ENCODE measurements around the gene SLC9A4. TPM values are rescaled to one million over a fixed set of nuclear protein-coding genes. Genes with fewer than 3 reads are reported as not detected.

The SLC9A4 gene
- total and polyA plus RNA-seq, 10 of the 15 experiments (the other 5 are each of a cell fraction or from before 2014, with no cell fraction given), result 0.10 TPM; not detected in 9

DNA sequence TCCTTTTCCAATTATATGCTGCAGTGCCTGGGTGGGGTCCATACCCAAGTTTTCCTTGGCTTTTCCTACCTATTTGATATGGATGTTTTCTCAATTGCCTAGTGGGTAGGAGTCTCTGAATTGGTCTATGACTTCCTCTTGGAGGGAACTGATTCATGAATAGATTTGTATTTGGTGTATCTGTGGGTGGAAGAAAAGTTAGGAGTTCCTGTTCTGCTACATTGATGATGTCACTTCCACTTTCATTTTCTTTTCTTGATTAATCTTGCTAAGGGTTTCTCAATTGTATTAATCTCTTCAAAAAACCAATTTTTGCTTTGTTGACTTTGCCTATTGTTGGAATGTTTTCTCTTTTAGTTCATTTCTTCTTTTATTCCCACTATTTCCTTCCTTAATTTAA is 108.9 kb downstream of the SLC9A4 start (continued):
- TF ChIP-seq MEF2A (IDR thresholded peaks at IDR 0.05; ENCODE audit: insufficient read depth, low read depth, low read length), result no peak

- Histone ChIP-seq H3K4me2 (ENCODE audit: control insufficient read depth, insufficient read depth) (no peak overlapping the region), H4K20me1 (ENCODE audit: control insufficient read depth, insufficient read depth) (no peaks in the 10 kb centered on the region), H3K36me3 (ENCODE audit: control insufficient read depth in 2 of 2, insufficient read depth in 2 of 2, low read length in 1 of 2) (no peaks in the 10 kb centered on the region), H3K9me3 (replicated peaks; ENCODE audit: control insufficient read depth, insufficient read depth, low read length) (no peaks in the 10 kb centered on the region), H3K27ac (ENCODE audit: control insufficient read depth, insufficient read depth) (no peak overlapping the region), H3K4me1 (ENCODE audit: control insufficient read depth, insufficient read depth, low read length) (no peaks in the 10 kb centered on the region), H3K4me3 (no peak overlapping the region), H3K27me3 (replicated peaks in 1 of 2; ENCODE audit: control insufficient read depth in 2 of 2, insufficient read depth in 2 of 2, low read length in 1 of 2) (no peaks in the 10 kb centered on the region; a peak in 2 of 4 replicates), H2AFZ (ENCODE audit: control insufficient read depth, low read depth, low read length) (no peak overlapping the region), H3K9ac (ENCODE audit: control insufficient read depth, insufficient read depth, low read length) (no peak overlapping the region), H3K79me2 (ENCODE audit: control insufficient read depth, insufficient read depth, low read length) (no peaks in the 10 kb centered on the region)
- BruUV-seq (replicated peaks), result no TSS peak
- CTCF ChIA-PET, result no interaction called here
- POLR2A ChIA-PET, result no interaction called here
- in situ Hi-C loops (cut with MboI) (no loop called here), intact Hi-C loops (cut with micrococcal nuclease; ENCODE audit: unreplicated experiment) (no loop called here)
- WGBS (ENCODE audit: insufficient coverage, insufficient replicate concordance, low lambda C conversion rate, missing lambda C conversion rate), result 15% methylated on average over 2 of the region's 2 CpGs
- FAIRE-seq, result no peak
- RAD21 ChIA-PET (ENCODE audit: unreplicated experiment), result no interaction called here
- no peak for DNase-seq (ENCODE audit: low read depth, low spot score)
- no peak for TF ChIP-seq SMC3 (IDR thresholded peaks at IDR 0.05; ENCODE audit: borderline replicate concordance, low read length)
- no peak for TF ChIP-seq GABPA (IDR thresholded peaks at IDR 0.05; ENCODE audit: low read depth)
- no peak for TF ChIP-seq CTCF (IDR thresholded peaks at IDR 0.05 in 2 of 3, conservative IDR thresholded peaks at IDR 0.05 in 1 of 3; ENCODE audit: control insufficient read depth in 2 of 3, extremely low read depth in 1 of 3, insufficient read depth in 1 of 3, low read depth in 3 of 3, low read length in 3 of 3)
- peak; percentile 39; the same call in 1 of the 2 replicates for TF ChIP-seq ATF7 (IDR thresholded peaks at IDR 0.05; ENCODE audit: low read depth)
- SMC1A ChIA-PET (ENCODE audit: uncharacterized antibody, unreplicated experiment), result no interaction called here
- ATAC-seq, result no peak
These were observed 109.8 kb downstream of the SLC9A4 start for GRCh38 chr2:102582845-102583244.

Small RNA genes lying within 50 kb of the gene (microRNA-seq; reads per million reads assigned to microRNA genes)
- 1.3 reads per million for gene MIR4772

Small RNA genes lying within 50 kb of the gene (small RNA-seq; reads per million reads assigned to genes)
- 1.1 reads per million, percentile 36 among the genes with 10 or more reads in this experiment for gene MIR4772

Other genes starting within 250 kb of the SLC9A4 start
- not detected in 2 replicates for gene IL1RL1, start 161.7 kb upstream of the SLC9A4 start, total RNA-seq (2014; rRNA removed)
- not detected in 2 replicates for gene IL1RL1, start 161.7 kb upstream of the SLC9A4 start, total RNA-seq (2014; rRNA removed; fragmentation: Illumina TruSeq; extraction: Trizol)
- gene IL1RL1, start 161.7 kb upstream of the SLC9A4 start, total RNA-seq (2021), result 0.18 TPM in 1 of 2 replicates, not detected in the other
- 0.06 and 0.08 TPM in 2 replicates for gene IL1RL1, start 161.7 kb upstream of the SLC9A4 start, polyA plus RNA-seq (2011; rRNA removed)
- gene IL1RL1, start 161.7 kb upstream of the SLC9A4 start, polyA plus RNA-seq (2014; fragmentation: Illumina TruSeq; extraction: Trizol), result not detected in 2 replicates
- not detected for gene IL1RL1, start 161.7 kb upstream of the SLC9A4 start, polyA plus RNA-seq (2014; fragmentation: Nextera tagmentation; extraction: Ambion mirVana)
- gene IL1RL1, start 161.7 kb upstream of the SLC9A4 start, polyA plus RNA-seq (2014; rRNA removed), result not detected in 2 replicates
- not detected for gene IL1RL1, start 161.7 kb upstream of the SLC9A4 start, polyA plus RNA-seq (2016; fragmentation: Nextera tagmentation; extraction: Ambion mirVana)
- 10.5 and 12.8 TPM in 2 replicates for gene IL18R1, start 117.4 kb upstream of the SLC9A4 start, total RNA-seq (2014; rRNA removed)
- 11.6 and 14.6 TPM in 2 replicates for gene IL18R1, start 117.4 kb upstream of the SLC9A4 start, total RNA-seq (2014; rRNA removed; fragmentation: Illumina TruSeq; extraction: Trizol)
- 10.0 and 10.4 TPM in 2 replicates for gene IL18R1, start 117.4 kb upstream of the SLC9A4 start, total RNA-seq (2021)
- gene IL18R1, start 117.4 kb upstream of the SLC9A4 start, polyA plus RNA-seq (2011; rRNA removed), result 15.5 and 23.0 TPM in 2 replicates
- 11.0 and 11.3 TPM in 2 replicates for gene IL18R1, start 117.4 kb upstream of the SLC9A4 start, polyA plus RNA-seq (2014; fragmentation: Illumina TruSeq; extraction: Trizol)
- gene IL18R1, start 117.4 kb upstream of the SLC9A4 start, polyA plus RNA-seq (2014; fragmentation: Nextera tagmentation; extraction: Ambion mirVana), result 1 to 10 TPM; 3.5 to 3.8 TPM
- gene IL18R1, start 117.4 kb upstream of the SLC9A4 start, polyA plus RNA-seq (2014; rRNA removed), result 9.0 and 12.0 TPM in 2 replicates
- 10 to 100 TPM; 10.9 to 14.3 TPM for gene IL18R1, start 117.4 kb upstream of the SLC9A4 start, polyA plus RNA-seq (2016; fragmentation: Nextera tagmentation; extraction: Ambion mirVana)
- gene IL18RAP, start 50.1 kb upstream of the SLC9A4 start, total RNA-seq (2014; rRNA removed), result 0.65 and 0.85 TPM in 2 replicates
- 1.0 and 1.3 TPM in 2 replicates for gene IL18RAP, start 50.1 kb upstream of the SLC9A4 start, total RNA-seq (2014; rRNA removed; fragmentation: Illumina TruSeq; extraction: Trizol)
- 0.54 and 1.4 TPM in 2 replicates for gene IL18RAP, start 50.1 kb upstream of the SLC9A4 start, total RNA-seq (2021)
- 1.6 and 3.4 TPM in 2 replicates for gene IL18RAP, start 50.1 kb upstream of the SLC9A4 start, polyA plus RNA-seq (2011; rRNA removed)
- 0.75 and 1.4 TPM in 2 replicates for gene IL18RAP, start 50.1 kb upstream of the SLC9A4 start, polyA plus RNA-seq (2014; fragmentation: Illumina TruSeq; extraction: Trizol)
- gene IL18RAP, start 50.1 kb upstream of the SLC9A4 start, polyA plus RNA-seq (2014; fragmentation: Nextera tagmentation; extraction: Ambion mirVana), result under 1 TPM; 0.37 to 0.53 TPM
- 0.64 and 0.86 TPM in 2 replicates for gene IL18RAP, start 50.1 kb upstream of the SLC9A4 start, polyA plus RNA-seq (2014; rRNA removed)
- 1 to 10 TPM in 1 of 2 experiments, not detected in 1; 1.1 TPM for gene IL18RAP, start 50.1 kb upstream of the SLC9A4 start, polyA plus RNA-seq (2016; fragmentation: Nextera tagmentation; extraction: Ambion mirVana)
- gene SLC9A2, start 146.3 kb downstream of the SLC9A4 start, total RNA-seq (2014; rRNA removed), result 0.85 and 0.87 TPM in 2 replicates
- 0.76 and 1.2 TPM in 2 replicates for gene SLC9A2, start 146.3 kb downstream of the SLC9A4 start, total RNA-seq (2014; rRNA removed; fragmentation: Illumina TruSeq; extraction: Trizol)
- 0.80 and 1.2 TPM in 2 replicates for gene SLC9A2, start 146.3 kb downstream of the SLC9A4 start, total RNA-seq (2021)
- 0.81 and 0.99 TPM in 2 replicates for gene SLC9A2, start 146.3 kb downstream of the SLC9A4 start, polyA plus RNA-seq (2011; rRNA removed)
- gene SLC9A2, start 146.3 kb downstream of the SLC9A4 start, polyA plus RNA-seq (2014; fragmentation: Illumina TruSeq; extraction: Trizol), result 1.00 and 1.2 TPM in 2 replicates
- under 1 TPM; 0.13 to 0.26 TPM for gene SLC9A2, start 146.3 kb downstream of the SLC9A4 start, polyA plus RNA-seq (2014; fragmentation: Nextera tagmentation; extraction: Ambion mirVana)
- 1.2 and 2.0 TPM in 2 replicates for gene SLC9A2, start 146.3 kb downstream of the SLC9A4 start, polyA plus RNA-seq (2014; rRNA removed)
- under 1 TPM; 0.29 to 0.70 TPM for gene SLC9A2, start 146.3 kb downstream of the SLC9A4 start, polyA plus RNA-seq (2016; fragmentation: Nextera tagmentation; extraction: Ambion mirVana)